ENCODE results near the gene BAHCC1. TPM values are rescaled to one million over a fixed set of nuclear protein-coding genes. Genes with fewer than 3 reads are reported as not detected.

The BAHCC1 gene
- total and polyA plus RNA-seq, 9 of the 15 experiments (the other 6 are each of a cell fraction or from before 2014, with no cell fraction given), result 0.14 to 26.9 (median 5.0) TPM

DNA sequence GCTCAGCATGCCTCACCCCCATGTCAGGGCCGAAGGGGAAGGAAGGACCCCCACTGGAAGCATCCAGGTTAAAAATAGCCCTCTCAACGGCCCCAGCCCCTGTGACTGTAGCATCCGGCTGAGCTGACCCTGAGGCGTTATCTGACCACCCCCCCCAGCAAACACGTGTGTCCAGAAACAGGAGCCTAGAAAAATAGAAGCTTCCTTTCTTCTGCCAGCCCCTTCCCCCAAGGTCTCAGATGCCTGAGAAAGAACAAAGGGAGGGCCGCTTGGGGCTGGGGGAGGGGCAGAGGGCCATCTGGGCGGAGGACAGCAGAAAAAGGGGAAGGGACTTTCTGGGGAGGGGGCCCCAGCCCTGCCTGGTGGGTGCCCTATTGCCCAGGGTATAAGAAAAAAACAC is 61.5 kb downstream of the BAHCC1 start:
- H3K36me3 ChIP-seq (ENCODE audit: control insufficient read depth, insufficient read depth, low read length), result no peaks in the 10 kb centered on the region; the same call in 2 of the 3 replicates
- WGBS (ENCODE audit: insufficient coverage, low coverage, missing lambda C conversion rate), result 20% methylated on average over 5 of the region's 7 CpGs
- H3K27ac ChIP-seq (ENCODE audit: extremely low read depth, low read depth, low read length), result no peak overlapping the region
- H3K4me3 ChIP-seq, result no peak overlapping the region
- H3K4me1 ChIP-seq (replicated peaks in 1 of 2; ENCODE audit: control insufficient read depth in 2 of 2, insufficient read depth in 2 of 2, low read length in 2 of 2), result peaks cover 10 to 78% of the 10 kb centered on the region in 2 experiments; a peak in 3 of 5 replicates
- H4K20me1 ChIP-seq (replicated peaks; ENCODE audit: control insufficient read depth, insufficient read depth, low read length), result no peaks in the 10 kb centered on the region
- TF ChIP-seq MIER1 (IDR thresholded peaks at IDR 0.05; ENCODE audit: low read depth), result no peak
- no peak for TF ChIP-seq NCOA6 (IDR thresholded peaks at IDR 0.05)
- TF ChIP-seq NR2C2 (CRISPR knock-in tag; IDR thresholded peaks at IDR 0.05), result no peak
- no peak for TF ChIP-seq NR2C2 (tag; IDR thresholded peaks at IDR 0.05)
- no peak for TF ChIP-seq CREBBP (IDR thresholded peaks at IDR 0.05; ENCODE audit: low read depth, low read length)
- TF ChIP-seq PHTF2 (CRISPR knock-in tag; IDR thresholded peaks at IDR 0.05), result no peak
- TF ChIP-seq FOSL1 (tag; conservative IDR thresholded peaks at IDR 0.05), result no peak
- TF ChIP-seq, protein P1, sequence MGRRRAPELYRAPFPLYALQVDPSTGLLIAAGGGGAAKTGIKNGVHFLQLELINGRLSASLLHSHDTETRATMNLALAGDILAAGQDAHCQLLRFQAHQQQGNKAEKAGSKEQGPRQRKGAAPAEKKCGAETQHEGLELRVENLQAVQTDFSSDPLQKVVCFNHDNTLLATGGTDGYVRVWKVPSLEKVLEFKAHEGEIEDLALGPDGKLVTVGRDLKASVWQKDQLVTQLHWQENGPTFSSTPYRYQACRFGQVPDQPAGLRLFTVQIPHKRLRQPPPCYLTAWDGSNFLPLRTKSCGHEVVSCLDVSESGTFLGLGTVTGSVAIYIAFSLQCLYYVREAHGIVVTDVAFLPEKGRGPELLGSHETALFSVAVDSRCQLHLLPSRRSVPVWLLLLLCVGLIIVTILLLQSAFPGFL (CRISPR knock-in tag; IDR thresholded peaks at IDR 0.05), result no peak
- no peak for TF ChIP-seq ZNF146 (CRISPR knock-in tag; IDR thresholded peaks at IDR 0.05; ENCODE audit: unreplicated experiment)
- TF ChIP-seq STAT5A (IDR thresholded peaks at IDR 0.05; ENCODE audit: borderline replicate concordance, low read length), result no peak
- TF ChIP-seq KDM5B (IDR thresholded peaks at IDR 0.05; ENCODE audit: insufficient replicate concordance, low read depth, low read length), result no peak
- TF ChIP-seq NUFIP1 (IDR thresholded peaks at IDR 0.05; ENCODE audit: partially characterized antibody), result no peak
- no peak for FAIRE-seq
- no peak for ATAC-seq
- no peaks in the 10 kb centered on the region for H3K9me3 ChIP-seq (replicated peaks; ENCODE audit: control insufficient read depth, insufficient read depth, low read depth, low read length)
- DNase-seq (ENCODE audit: extremely low read depth in 1 of 4, low spot score in 3 of 4), result peak in 1 of 4 experiments; percentile 28
- no TSS peak for BruUV-seq (replicated peaks)
- H3K9ac ChIP-seq (ENCODE audit: insufficient read depth in 1 of 2, low read depth in 2 of 2, low read length in 2 of 2), result peak overlapping the region in 1 of 2 experiments; percentile 64; a peak in 2 of 4 replicates
- H3K27me3 ChIP-seq (ENCODE audit: control insufficient read depth in 2 of 2, insufficient read depth in 2 of 2, low read length in 2 of 2), result no peaks in the 10 kb centered on the region
- ChIA-PET CTCF (ENCODE audit: low intra/inter-chr PET ratio) (no interaction called here), POLR2A (interaction anchor here (1.2 kb wide), 1 partner anchor 64 kb away, joined by 3 read pairs; no protein-coding TSS in a partner anchor)
- in situ Hi-C loops (cut with MboI), result no loop called here
- H2AFZ ChIP-seq (ENCODE audit: low read depth, low read length), result no peak overlapping the region
- intact Hi-C loops (cut with micrococcal nuclease), result no loop called here
- H3K79me2 ChIP-seq (ENCODE audit: control insufficient read depth, insufficient read depth, low read length), result no peaks in the 10 kb centered on the region
- H3K4me2 ChIP-seq (ENCODE audit: insufficient read depth, low read length), result no peak overlapping the region
- H3K9me1 ChIP-seq (ENCODE audit: control insufficient read depth, insufficient read depth, low read length), result no peaks in the 10 kb centered on the region
